WTC11 (cell line): ENCODE results near the gene OTOGL. TPM values are rescaled to one million over a fixed set of nuclear protein-coding genes. Genes with fewer than 3 reads are reported as not detected.
"Not testable (repeated sequence)": the region's sequence is repeated elsewhere in the genome, so short reads cannot be mapped to it uniquely, and the experiment has no call there.

Experiments
- ATAC-seq: fragments of 200-7000 bp; cut with Tn5 transposase; 2 replicates; pipeline ENCODE4 v1.10.0; 2021; ENCODE audit warnings: mild to moderate bottlenecking, moderate library complexity
- CTCF ChIA-PET: fragments of 300-600 bp; sonication (Branson Sonifier 250); formaldehyde crosslinking; loops from one replicate; lab custom pipeline; 2021; ENCODE audit warnings: antibody characterized with exemption; lab: Charles Lee
- POLR2A ChIA-PET: fragments of 350-600 bp; sonication (Branson Sonifier 250); formaldehyde crosslinking; loops from one replicate; lab custom pipeline; 2021; ENCODE audit warnings: antibody characterized with exemption; lab: Charles Lee
- DNase-seq: peaks from one replicate; pipeline ENCODE4 v3.0.0; 2021; ENCODE audit warnings: low spot score
- H3K27ac Mint-ChIP-seq: 2 replicates; pipeline ENCODE4 v1.8.0; 2021; ENCODE audit warnings: mixed read lengths
- H3K27me3 Mint-ChIP-seq: 2 replicates; pipeline ENCODE4 v1.8.0; 2021; ENCODE audit warnings: low read depth, mild to moderate bottlenecking, moderate library complexity, mixed read lengths
- H3K36me3 Mint-ChIP-seq: 2 replicates; pipeline ENCODE4 v1.8.0; 2021; ENCODE audit warnings: mixed read lengths
- H3K4me1 Mint-ChIP-seq: 2 replicates; pipeline ENCODE4 v1.8.0; 2022; ENCODE audit warnings: mixed read lengths
- H3K4me3 Mint-ChIP-seq: 2 replicates; pipeline ENCODE4 v1.8.0; 2021; ENCODE audit warnings: mild to moderate bottlenecking, moderate library complexity, mixed read lengths
- H3K9me3 Mint-ChIP-seq: 2 replicates; pipeline ENCODE4 v1.8.0; 2021; ENCODE audit warnings: mixed read lengths
- AFF4 ChIP-seq: sonication (generic); formaldehyde crosslinking; IDR thresholded peaks from 2 replicates; pipeline ENCODE4 v1.8.1; 2023; ENCODE audit warnings: mild to moderate bottlenecking, missing genetic modification reagents, borderline replicate concordance
- ELF4 ChIP-seq: sonication (generic); formaldehyde crosslinking; IDR thresholded peaks from 2 replicates; pipeline ENCODE4 v1.8.1; 2022; ENCODE audit warnings: low read depth, mild to moderate bottlenecking, moderate library complexity, missing genetic modification reagents
- EMX1 ChIP-seq: fragments of 250-450 bp; sonication (Bioruptor Pico); IDR thresholded peaks from 2 replicates; pipeline ENCODE4 v1.8.0; 2021; ENCODE audit warnings: mild to moderate bottlenecking
- ESRRA ChIP-seq: sonication (generic); formaldehyde crosslinking; IDR thresholded peaks from 2 replicates; pipeline ENCODE4 v1.8.1; 2022; ENCODE audit warnings: mild to moderate bottlenecking, missing genetic modification reagents, borderline replicate concordance
- FOXK1 ChIP-seq: sonication (generic); formaldehyde crosslinking; IDR thresholded peaks from 2 replicates; pipeline ENCODE4 v1.8.0; 2022; ENCODE audit warnings: mild to moderate bottlenecking, moderate library complexity, missing genetic modification reagents
- MXD4 ChIP-seq: fragments of 250-450 bp; sonication (Bioruptor Pico); IDR thresholded peaks from 2 replicates; pipeline ENCODE4 v1.8.0; 2021; ENCODE audit warnings: mild to moderate bottlenecking, moderate library complexity, borderline replicate concordance
- SMAD3 ChIP-seq: sonication (generic); formaldehyde crosslinking; IDR thresholded peaks from 2 replicates; pipeline ENCODE4 v1.8.0; 2022; ENCODE audit warnings: missing genetic modification reagents, mild to moderate bottlenecking, borderline replicate concordance
- STAT6 ChIP-seq: sonication (generic); formaldehyde crosslinking; conservative IDR thresholded peaks from 2 replicates; pipeline ENCODE4 v1.8.1; 2023; ENCODE audit warnings: mild to moderate bottlenecking, low read depth, missing genetic modification reagents, moderate library complexity
- ZBTB43 ChIP-seq: sonication (generic); formaldehyde crosslinking; IDR thresholded peaks from 2 replicates; pipeline ENCODE4 v1.8.1; 2023; ENCODE audit warnings: mild to moderate bottlenecking, missing genetic modification reagents
- ZNF281 ChIP-seq: sonication (generic); formaldehyde crosslinking; IDR thresholded peaks from 2 replicates; pipeline ENCODE4 v1.8.0; 2023; ENCODE audit warnings: mild to moderate bottlenecking, missing genetic modification reagents
- total RNA-seq: library from RNA; stranded (reverse); gene quantifications from 3 replicates; pipeline ENCODE4 v1.2.3, GENCODE V29; 2021

The OTOGL gene
- total RNA-seq, 1 experiment from 2014 or later = 0.55 TPM

- Mint-ChIP-seq H3K36me3 (no peaks in the 10 kb centered on the region), H3K9me3 (no peaks in the 10 kb centered on the region), H3K27me3 (no peaks in the 10 kb centered on the region), H3K4me1 (no peaks in the 10 kb centered on the region)
- ATAC-seq (no peak), DNase-seq (no peak)
- POLR2A ChIA-PET = no interaction called here
- CTCF ChIA-PET = interaction anchor here (0.6 kb wide), 1 partner anchor 463 kb away, joined by 3 read pairs; no protein-coding TSS in a partner anchor
- no peak for TF ChIP-seq FOXK1
- TF ChIP-seq EMX1 (CRISPR knock-in tag) = no peak
- TF ChIP-seq, all 79 proteins: peak for 0
- Mint-ChIP-seq H3K27ac (no peak overlapping the region), H3K4me3 (no peak overlapping the region)
These were observed 200.6 kb downstream of the OTOGL start for GRCh38 chr12:80299976-80300375.

GRCh38 chr12:80307436-80307835 is 208.1 kb downstream of the OTOGL start:
- H3K4me3 Mint-ChIP-seq, DNase-seq, POLR2A ChIA-PET, H3K9me3 Mint-ChIP-seq, H3K27ac Mint-ChIP-seq, CTCF ChIA-PET, ATAC-seq, H3K4me1 Mint-ChIP-seq, H3K27me3 Mint-ChIP-seq, H3K36me3 Mint-ChIP-seq: not testable (repeated sequence)

- CTCF ChIA-PET = no interaction called here
- H3K4me3 Mint-ChIP-seq = no peak overlapping the region
- H3K27me3 Mint-ChIP-seq = no peaks in the 10 kb centered on the region
- POLR2A ChIA-PET = no interaction called here
- TF ChIP-seq MXD4 (CRISPR knock-in tag) (no peak), SMAD3 (CRISPR knock-in tag) (no peak), ZNF281 (no peak), AFF4 (CRISPR knock-in tag) (no peak), ELF4 (CRISPR knock-in tag) (no peak), STAT6 (no peak), ESRRA (CRISPR knock-in tag) (no peak), ZBTB43 (CRISPR knock-in tag) (no peak)
- no peak for ATAC-seq
- H3K9me3 Mint-ChIP-seq = peaks cover 5% of the 10 kb centered on the region
- H3K27ac Mint-ChIP-seq = no peak overlapping the region
- DNase-seq = no peak
- peaks cover 16% of the 10 kb centered on the region for H3K4me1 Mint-ChIP-seq
- H3K36me3 Mint-ChIP-seq = no peaks in the 10 kb centered on the region
These were observed 213.9 kb downstream of the OTOGL start for GRCh38 chr12:80313209-80313608.
